Transverse colon (tissue), 4 donors: ENCODE data around the gene AGPAT4. TPM values are rescaled to one million over a fixed set of nuclear protein-coding genes. Genes with fewer than 3 reads are reported as not detected.

ENCODE experiments used
- DNase-seq: peaks from one replicate; pipeline ENCODE4 v3.0.0-alpha.2; 2019
- H3K27ac ChIP-seq, 4 donors: fragments of 200-600 bp; sonication (generic); 2 replicates each; pipeline ENCODE4 v1.5.1; 2016 to 2018; ENCODE audit warnings: inconsistent platforms in 4 of 4
- H3K27me3 ChIP-seq: fragments of 200-600 bp; sonication (generic); 2 replicates; pipeline ENCODE4 v1.5.1; 2017; ENCODE audit warnings: inconsistent platforms
- H3K36me3 ChIP-seq, 4 donors: fragments of 200-600 bp; sonication (generic); 2 replicates each; pipeline ENCODE4 v1.5.1; 2017 to 2019; ENCODE audit warnings: inconsistent platforms in 4 of 4
- H3K4me1 ChIP-seq, 4 donors: fragments of 200-600 bp; sonication (generic); 2 replicates each; pipeline ENCODE4 v1.5.1; 2017 to 2020; ENCODE audit warnings: inconsistent platforms in 4 of 4
- H3K4me3 ChIP-seq, 4 donors: fragments of 200-600 bp; sonication (generic); 1 replicate in 1 of 4; 2 replicates in 3 of 4; pipeline versions ENCODE4 v1.5.1 to v1.6.1; 2017 to 2019; ENCODE audit warnings: inconsistent platforms in 4 of 4
- H3K9me3 ChIP-seq, 2 donors: fragments of 200-600 bp; sonication (generic); 2 replicates each; pipeline ENCODE4 v1.5.1; 2017 to 2019; ENCODE audit warnings: inconsistent platforms in 2 of 2
- EP300 ChIP-seq: sonication (generic); formaldehyde crosslinking; IDR thresholded peaks from one replicate; pipeline ENCODE4 v1.6.1; 2017; ENCODE audit warnings: antibody characterized with exemption, low read depth
- POLR2A ChIP-seq: fragments of 450-650 bp; IDR thresholded peaks from one replicate; pipeline ENCODE4 v1.6.1; 2016; ENCODE audit warnings: antibody characterized with exemption, mild to moderate bottlenecking, moderate library complexity
- POLR2AphosphoS5 ChIP-seq, 3 donors: sonication (generic); formaldehyde crosslinking; IDR thresholded peaks; one replicate each; pipeline ENCODE4 v1.6.1; 2016; ENCODE audit warnings: antibody characterized with exemption in 3 of 3
- WGBS, 2 donors: methylation state at CpG; one replicate each; pipeline ENCODE4 v1.1.5; 2018; ENCODE audit warnings: low coverage in 1 of 2; 5-methylcytosine and 5-hydroxymethylcytosine counted together
- in situ Hi-C, 4 donors: fragments of 200-750 bp; cut with MboI; loops; one replicate each; pipeline versions ENCODE4 v1.15.0 to v1.15.1; 2017; ENCODE audit warnings: low sequenced_read_pairs in 3 of 4, low pct_ligation_motif_present in 1 of 4, low pct_unique_long_range_greater_than_20kb in 1 of 4
- intact Hi-C: fragments of 100-400 bp; cut with DNase I; formaldehyde crosslinking; loops from one replicate; pipeline ENCODE4 v1.15.1; 2023; ENCODE audit warnings: low total_unique reads
- total RNA-seq, 4 donors: library from RNA; depleted of rRNA; stranded (reverse); fragments of >200 nt; gene quantifications; one replicate each; pipeline ENCODE4 v1.1.0, GENCODE V29; 2016
- TF ChIP-seq, protein P1 (sequence below), 5 experiments: fragments of 200-600 bp in 3 of 5; fragments of 450-650 bp in 2 of 5; sonication (generic) in 3 of 5; IDR thresholded peaks; 1 replicate in 2 of 5; 2 replicates in 3 of 5; pipeline ENCODE4 v1.5.1; 2016 to 2017; ENCODE audit warnings: antibody characterized with exemption in 5 of 5, inconsistent platforms in 3 of 5, mild to moderate bottlenecking in 2 of 5, moderate library complexity in 1 of 5

Gene AGPAT4
- total RNA-seq, 4 donors from 2014 or later = 2.2 to 6.4 (median 4.4) TPM

DNA sequence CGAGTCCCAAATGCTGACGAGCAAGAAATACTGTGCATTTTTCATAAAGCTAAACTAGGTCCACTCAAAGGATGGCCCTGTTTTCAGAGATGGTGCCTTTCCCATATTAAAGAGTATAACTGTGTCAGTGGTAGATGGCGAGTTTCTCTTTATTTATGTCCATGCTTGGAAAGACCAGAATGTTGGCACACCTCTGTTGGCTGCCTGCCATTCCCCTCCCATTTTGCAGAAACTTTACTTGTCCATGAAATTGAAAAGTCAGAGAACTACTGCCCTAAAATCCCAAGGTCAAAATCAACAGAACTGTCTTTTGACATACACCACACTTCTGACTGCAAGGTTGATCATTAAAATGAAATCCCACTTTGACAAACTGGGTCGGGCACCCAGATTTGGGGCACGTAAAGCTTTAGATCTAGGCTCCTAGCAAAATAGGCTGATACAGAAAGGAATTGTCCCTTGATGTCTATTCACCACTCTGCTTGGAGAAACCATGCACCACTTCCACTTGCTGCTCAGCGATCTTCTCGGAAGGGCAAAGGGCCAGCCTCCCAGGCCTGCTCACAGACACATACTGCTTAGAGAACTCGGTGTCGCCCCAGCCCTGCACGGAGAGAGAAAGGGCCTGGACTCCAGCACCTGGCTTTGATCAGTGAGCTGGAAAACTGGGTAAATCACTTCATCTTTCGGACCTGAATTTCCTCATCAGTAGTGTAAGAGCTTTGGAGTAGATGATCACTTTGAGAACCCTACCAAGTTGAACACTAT is 130.0 kb downstream of the AGPAT4 start:
- no peak for TF ChIP-seq POLR2AphosphoS5 (IDR thresholded peaks at IDR 0.05)
- TF ChIP-seq, protein P1, sequence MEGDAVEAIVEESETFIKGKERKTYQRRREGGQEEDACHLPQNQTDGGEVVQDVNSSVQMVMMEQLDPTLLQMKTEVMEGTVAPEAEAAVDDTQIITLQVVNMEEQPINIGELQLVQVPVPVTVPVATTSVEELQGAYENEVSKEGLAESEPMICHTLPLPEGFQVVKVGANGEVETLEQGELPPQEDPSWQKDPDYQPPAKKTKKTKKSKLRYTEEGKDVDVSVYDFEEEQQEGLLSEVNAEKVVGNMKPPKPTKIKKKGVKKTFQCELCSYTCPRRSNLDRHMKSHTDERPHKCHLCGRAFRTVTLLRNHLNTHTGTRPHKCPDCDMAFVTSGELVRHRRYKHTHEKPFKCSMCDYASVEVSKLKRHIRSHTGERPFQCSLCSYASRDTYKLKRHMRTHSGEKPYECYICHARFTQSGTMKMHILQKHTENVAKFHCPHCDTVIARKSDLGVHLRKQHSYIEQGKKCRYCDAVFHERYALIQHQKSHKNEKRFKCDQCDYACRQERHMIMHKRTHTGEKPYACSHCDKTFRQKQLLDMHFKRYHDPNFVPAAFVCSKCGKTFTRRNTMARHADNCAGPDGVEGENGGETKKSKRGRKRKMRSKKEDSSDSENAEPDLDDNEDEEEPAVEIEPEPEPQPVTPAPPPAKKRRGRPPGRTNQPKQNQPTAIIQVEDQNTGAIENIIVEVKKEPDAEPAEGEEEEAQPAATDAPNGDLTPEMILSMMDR (IDR thresholded peaks at IDR 0.05) = no peak
- no peak for TF ChIP-seq EP300
- TF ChIP-seq POLR2A = no peak
- 90 to 100% methylated on average over 3 to 11 of the region's 11 CpGs for WGBS, 2 donors
- Histone ChIP-seq H3K4me3 (no peak overlapping the region), H3K36me3 (no peaks in the 10 kb centered on the region), H3K27me3 (no peaks in the 10 kb centered on the region), H3K9me3 (no peaks in the 10 kb centered on the region), H3K4me1 (no peaks in the 10 kb centered on the region), H3K27ac (no peak overlapping the region)
- in situ Hi-C loops = loop anchor here in 1 of 4 donors (25.0 kb wide), 1 partner anchor 218 kb away; no protein-coding TSS in a partner anchor
- intact Hi-C loops = no loop called here
- no peak for DNase-seq

DNA sequence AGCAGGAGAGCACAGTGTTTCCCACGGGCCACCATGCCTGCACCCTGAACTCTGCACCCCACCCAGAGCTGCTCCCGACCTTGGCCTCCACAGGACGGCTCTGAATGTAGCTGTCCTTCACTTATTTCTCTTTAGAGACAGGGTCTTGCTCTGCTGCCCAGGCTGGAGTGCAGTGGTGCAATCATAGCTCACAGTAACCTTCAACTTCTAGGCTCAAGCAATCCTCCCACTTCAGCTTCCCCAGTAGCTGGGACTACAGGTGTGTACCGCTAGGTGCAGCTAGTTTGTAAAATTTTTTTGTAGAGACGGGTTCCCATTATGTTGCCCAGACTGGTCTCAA is 130.9 kb downstream of the AGPAT4 start:
- intact Hi-C loops (no loop called here), in situ Hi-C loops (loop anchor here in 1 of 4 donors (25.0 kb wide), 1 partner anchor 219 kb away; no protein-coding TSS in a partner anchor)
- no peaks in the 10 kb centered on the region for H3K9me3 ChIP-seq
- TF ChIP-seq, protein P1 (IDR thresholded peaks at IDR 0.05) = no peak
- TF ChIP-seq EP300 = no peak
- TF ChIP-seq POLR2AphosphoS5 (IDR thresholded peaks at IDR 0.05) = no peak
- no peak for TF ChIP-seq POLR2A
- H3K27me3 ChIP-seq = no peaks in the 10 kb centered on the region
- H3K27ac ChIP-seq = no peak overlapping the region
- no peaks in the 10 kb centered on the region for H3K4me1 ChIP-seq
- H3K36me3 ChIP-seq = no peaks in the 10 kb centered on the region
- no peak overlapping the region for H3K4me3 ChIP-seq
- WGBS, 2 donors = 82 to 100% methylated on average over 2 to 5 of the region's 5 CpGs
- no peak for DNase-seq

DNA sequence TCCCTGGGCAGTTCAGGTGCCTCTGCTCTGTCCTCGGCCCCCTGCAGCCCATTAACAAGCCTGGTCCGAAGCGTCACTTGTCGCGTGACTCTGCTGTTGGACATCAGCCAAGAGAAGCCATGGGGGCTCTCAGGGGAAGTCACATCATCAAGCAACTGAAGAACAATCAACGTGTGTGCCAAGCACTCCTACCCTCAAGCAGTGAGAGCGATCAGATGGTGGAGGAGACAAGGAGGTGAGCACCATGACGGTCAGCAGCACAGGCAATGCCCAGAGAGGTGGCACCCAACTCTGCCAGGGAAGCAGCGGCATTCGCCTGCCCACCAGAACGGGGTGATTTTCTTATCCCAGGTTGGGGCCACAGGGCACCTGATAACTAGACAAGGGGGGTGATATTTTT is 132.7 kb downstream of the AGPAT4 start:
- H3K27ac ChIP-seq = no peak overlapping the region
- TF ChIP-seq POLR2A = no peak
- TF ChIP-seq, protein P1 (IDR thresholded peaks at IDR 0.05) = no peak
- no peak for TF ChIP-seq POLR2AphosphoS5 (IDR thresholded peaks at IDR 0.05)
- no peak for TF ChIP-seq EP300
- H3K36me3 ChIP-seq = no peaks in the 10 kb centered on the region
- 17 to 87% methylated on average over 1 to 11 of the region's 11 CpGs for WGBS, 2 donors
- no peaks in the 10 kb centered on the region for H3K4me1 ChIP-seq
- H3K4me3 ChIP-seq = no peak overlapping the region
- no peaks in the 10 kb centered on the region for H3K27me3 ChIP-seq
- intact Hi-C loops (no loop called here), in situ Hi-C loops (loop anchor here in 1 of 4 donors (25.0 kb wide), 1 partner anchor 221 kb away; no protein-coding TSS in a partner anchor)
- H3K9me3 ChIP-seq = no peaks in the 10 kb centered on the region
- no peak for DNase-seq

DNA sequence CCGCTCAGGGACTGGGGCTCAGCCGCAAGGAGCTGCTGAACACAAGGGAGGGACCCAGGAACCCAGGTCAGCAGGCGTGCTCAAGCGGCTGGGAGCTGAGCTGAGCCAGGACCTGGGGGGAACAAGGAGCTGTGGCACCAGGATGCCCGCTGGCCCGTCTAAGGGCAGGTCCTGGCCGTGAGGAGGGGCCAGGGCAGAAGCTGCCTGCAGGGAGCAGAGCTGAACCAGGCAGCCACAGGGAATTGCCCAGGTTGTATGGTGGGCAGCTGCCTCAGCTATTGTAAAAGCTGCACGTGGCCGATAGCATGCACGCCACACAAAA is 133.3 kb downstream of the AGPAT4 start:
- TF ChIP-seq EP300 (no peak), POLR2AphosphoS5 (IDR thresholded peaks at IDR 0.05) (no peak), POLR2A (no peak)
- TF ChIP-seq, protein P1 (IDR thresholded peaks at IDR 0.05) = no peak
- no peak for DNase-seq
- no peaks in the 10 kb centered on the region for H3K9me3 ChIP-seq
- 90% methylated on average over 10 of the region's 10 CpGs; no CpG with 5 or more reads in 1 of the 2 donors for WGBS, 2 donors
- no peaks in the 10 kb centered on the region for H3K36me3 ChIP-seq
- intact Hi-C loops = no loop called here
- in situ Hi-C loops = loop anchor here in 1 of 4 donors (25.0 kb wide), 1 partner anchor 222 kb away; no protein-coding TSS in a partner anchor
- no peaks in the 10 kb centered on the region for H3K4me1 ChIP-seq
- no peak overlapping the region for H3K4me3 ChIP-seq
- H3K27ac ChIP-seq = no peak overlapping the region
- H3K27me3 ChIP-seq = no peaks in the 10 kb centered on the region
